ENCODE results near the gene SGPP2. TPM values are rescaled to one million over a fixed set of nuclear protein-coding genes. Genes with fewer than 3 reads are reported as not detected.

SGPP2 gene
- total RNA-seq, 2 experiments from 2014 or later, result 0.08 to 0.11 TPM

DNA sequence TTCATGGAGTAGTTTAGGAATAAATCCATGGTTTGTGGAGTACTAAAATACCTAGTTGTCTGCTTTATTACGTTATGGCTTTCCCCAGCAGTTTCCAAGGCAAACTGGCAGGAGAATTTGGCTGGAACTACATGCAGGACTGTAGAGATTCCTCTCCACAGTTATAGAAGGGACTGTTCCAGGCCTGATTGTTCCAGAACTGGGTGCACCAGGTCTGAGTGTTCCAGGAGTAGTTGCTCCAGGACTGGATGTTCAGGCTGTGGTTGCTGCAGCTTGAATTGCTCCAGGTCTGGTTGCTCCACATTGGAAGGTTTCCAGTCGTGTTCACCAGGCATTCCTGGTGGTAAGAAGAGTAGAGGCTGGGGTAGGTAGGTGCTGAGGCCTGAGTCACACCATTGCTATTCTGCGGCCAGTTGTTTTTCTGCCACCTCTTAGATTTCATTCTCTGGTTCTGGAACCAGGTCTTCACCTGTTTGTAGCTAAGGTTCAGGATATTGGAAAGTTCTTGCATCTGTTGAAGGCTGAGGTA, 28.1 kb downstream of the SGPP2 start:
- no peak for ATAC-seq

DNA sequence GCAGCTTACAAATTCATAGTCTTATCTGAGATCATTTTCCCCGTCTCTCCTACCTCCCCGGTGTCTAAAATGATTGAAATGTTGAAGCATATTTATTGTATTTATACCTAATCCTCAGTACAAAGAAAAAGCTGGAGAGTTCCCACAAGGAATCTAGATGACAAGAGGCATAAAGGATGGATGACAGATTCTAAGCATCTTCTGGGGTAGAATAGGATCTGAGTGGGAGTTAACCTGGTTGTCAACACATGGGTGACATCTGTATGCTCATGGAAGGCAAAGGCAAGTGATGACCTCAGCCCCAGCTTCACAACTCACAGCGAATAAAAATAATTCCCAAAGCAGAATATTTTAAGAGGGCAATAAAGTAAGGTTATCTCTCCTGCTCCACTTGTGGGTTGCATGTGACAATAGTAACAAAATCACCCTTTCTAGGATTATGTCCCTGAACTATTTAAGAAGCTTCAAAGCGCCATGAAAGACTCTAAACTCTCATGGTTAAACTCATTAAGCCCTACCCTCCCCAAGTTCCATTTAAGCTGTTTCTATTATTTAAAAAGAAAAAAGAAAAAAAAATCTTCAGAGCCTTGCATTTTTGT, 32.2 kb downstream of the SGPP2 start:
- H3K27ac Mint-ChIP-seq, result no peak overlapping the region
- no peaks in the 10 kb centered on the region for H3K9me3 Mint-ChIP-seq (ENCODE audit: insufficient read depth)
- H3K4me3 Mint-ChIP-seq, result no peak overlapping the region
- no peaks in the 10 kb centered on the region for H3K36me3 Mint-ChIP-seq (ENCODE audit: low read depth)
- no peak for DNase-seq
- H3K4me1 Mint-ChIP-seq (ENCODE audit: low read depth), result no peaks in the 10 kb centered on the region
- no peaks in the 10 kb centered on the region for H3K27me3 Mint-ChIP-seq (ENCODE audit: low read depth)
- no peak for ATAC-seq
- ChIA-PET POLR2A (no interaction called here), CTCF (no interaction called here)

More for the DNA sequence above, 28.1 kb downstream of the SGPP2 start:
- DNase-seq, result no peak
- POLR2A ChIA-PET, result no interaction called here
- Mint-ChIP-seq H3K27ac (no peak overlapping the region), H3K9me3 (ENCODE audit: insufficient read depth) (no peaks in the 10 kb centered on the region), H3K36me3 (ENCODE audit: low read depth) (no peaks in the 10 kb centered on the region), H3K4me3 (no peak overlapping the region), H3K4me1 (ENCODE audit: low read depth) (no peaks in the 10 kb centered on the region), H3K27me3 (ENCODE audit: low read depth) (peaks cover 5% of the 10 kb centered on the region)
- CTCF ChIA-PET, result no interaction called here

DNA sequence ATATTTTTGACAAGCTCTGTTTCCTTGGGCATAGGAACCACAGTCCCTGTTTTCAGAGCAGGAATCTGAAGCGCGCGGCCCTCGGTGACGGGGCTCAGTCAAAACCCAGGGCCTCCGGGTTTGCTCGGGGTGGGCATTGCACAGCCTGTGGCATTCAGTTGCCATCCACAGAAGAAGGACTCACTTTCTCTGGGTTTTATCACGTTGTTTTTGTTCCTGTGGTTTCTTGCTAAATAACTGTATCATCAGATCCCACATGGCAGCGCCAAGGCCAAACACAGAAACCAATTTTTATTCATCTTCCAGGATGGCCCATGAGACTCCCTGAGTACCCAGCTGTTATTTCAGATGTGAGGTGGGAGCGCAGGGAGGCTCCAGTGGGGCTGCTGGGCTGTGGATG, 35.6 kb downstream of the SGPP2 start:
- ChIA-PET CTCF (no interaction called here), POLR2A (no interaction called here)
- Mint-ChIP-seq H3K4me1 (ENCODE audit: low read depth) (no peaks in the 10 kb centered on the region), H3K36me3 (ENCODE audit: low read depth) (no peaks in the 10 kb centered on the region), H3K27ac (no peak overlapping the region), H3K4me3 (no peak overlapping the region), H3K9me3 (ENCODE audit: insufficient read depth) (no peaks in the 10 kb centered on the region), H3K27me3 (ENCODE audit: low read depth) (no peaks in the 10 kb centered on the region)
- ATAC-seq (no peak), DNase-seq (no peak)

DNA sequence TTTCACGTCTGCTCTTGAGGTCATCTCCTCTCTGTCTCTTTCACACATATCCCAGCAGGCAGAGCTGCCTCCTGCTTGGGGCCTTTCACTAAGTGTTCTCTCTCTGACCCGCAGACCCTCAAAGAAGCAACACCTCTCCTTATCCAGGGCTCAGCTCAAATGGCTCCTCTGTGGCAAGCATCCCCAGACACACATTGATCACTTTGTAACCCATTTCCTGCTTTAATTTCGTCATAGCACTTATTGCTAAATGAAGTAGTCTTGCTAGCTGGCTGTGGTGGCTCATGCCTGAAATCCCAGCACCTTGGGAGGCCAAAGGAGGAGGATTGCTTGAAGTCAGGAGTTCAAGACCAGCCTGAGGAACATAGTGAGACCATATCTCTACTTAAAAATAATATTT, 41.4 kb downstream of the SGPP2 start:
- no peak overlapping the region for H3K4me3 Mint-ChIP-seq
- ChIA-PET POLR2A (no interaction called here), CTCF (no interaction called here)
- no peaks in the 10 kb centered on the region for H3K9me3 Mint-ChIP-seq (ENCODE audit: insufficient read depth)
- no peaks in the 10 kb centered on the region for H3K36me3 Mint-ChIP-seq (ENCODE audit: low read depth)
- DNase-seq, result no peak
- ATAC-seq, result no peak
- H3K27ac Mint-ChIP-seq, result no peak overlapping the region
- no peaks in the 10 kb centered on the region for H3K27me3 Mint-ChIP-seq (ENCODE audit: low read depth)
- no peaks in the 10 kb centered on the region for H3K4me1 Mint-ChIP-seq (ENCODE audit: low read depth)

GRCh38 chr2:222468346-222468745, 44.0 kb downstream of the SGPP2 start:
- H3K4me1 Mint-ChIP-seq (ENCODE audit: low read depth), result no peaks in the 10 kb centered on the region
- ChIA-PET CTCF (no interaction called here), POLR2A (no interaction called here)
- DNase-seq (no peak), ATAC-seq (no peak)
- no peaks in the 10 kb centered on the region for H3K36me3 Mint-ChIP-seq (ENCODE audit: low read depth)
- no peaks in the 10 kb centered on the region for H3K9me3 Mint-ChIP-seq (ENCODE audit: insufficient read depth)
- no peak overlapping the region for H3K27ac Mint-ChIP-seq
- no peak overlapping the region for H3K4me3 Mint-ChIP-seq
- H3K27me3 Mint-ChIP-seq (ENCODE audit: low read depth), result no peaks in the 10 kb centered on the region

DNA sequence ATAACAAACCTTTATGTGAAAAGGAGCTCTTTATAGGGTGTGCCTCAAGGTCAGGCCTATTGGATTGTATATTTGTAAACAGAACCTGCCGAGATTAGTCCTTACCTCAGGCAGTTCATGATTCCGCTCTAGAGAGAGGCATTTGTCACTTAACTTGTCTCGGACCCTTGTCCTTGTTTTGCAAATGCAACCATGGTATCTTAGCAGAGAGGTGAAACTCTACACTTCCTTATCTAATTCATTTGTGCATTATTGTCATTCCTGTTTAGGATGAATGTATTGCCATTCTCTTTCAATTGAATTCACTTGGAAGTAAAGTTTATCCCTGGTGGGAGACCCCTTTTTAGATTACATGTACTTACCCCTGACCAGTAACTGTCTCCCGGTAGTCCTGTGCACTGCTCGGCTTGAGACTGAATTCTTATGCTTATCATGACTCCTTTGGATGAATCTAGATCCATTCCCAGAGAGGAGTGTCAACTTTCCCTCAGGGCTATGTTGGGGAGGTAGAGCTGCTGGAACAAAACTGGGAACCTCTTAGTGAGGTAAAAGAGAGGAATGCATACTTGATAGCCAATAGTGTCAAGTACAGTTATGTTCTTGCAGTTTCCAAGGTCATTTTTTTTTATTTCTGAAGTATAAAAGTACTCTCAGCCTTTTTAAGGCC, 46.6 kb downstream of the SGPP2 start:
- Mint-ChIP-seq H3K36me3 (ENCODE audit: low read depth) (no peaks in the 10 kb centered on the region), H3K27ac (no peak overlapping the region), H3K9me3 (ENCODE audit: insufficient read depth) (no peaks in the 10 kb centered on the region), H3K27me3 (ENCODE audit: low read depth) (no peaks in the 10 kb centered on the region), H3K4me3 (no peak overlapping the region), H3K4me1 (ENCODE audit: low read depth) (no peaks in the 10 kb centered on the region)
- ChIA-PET POLR2A (interaction anchor here (0.6 kb wide), 1 partner anchor 55 kb away, joined by 3 read pairs; no protein-coding TSS in a partner anchor), CTCF (no interaction called here)
- DNase-seq (no peak), ATAC-seq (no peak)

DNA sequence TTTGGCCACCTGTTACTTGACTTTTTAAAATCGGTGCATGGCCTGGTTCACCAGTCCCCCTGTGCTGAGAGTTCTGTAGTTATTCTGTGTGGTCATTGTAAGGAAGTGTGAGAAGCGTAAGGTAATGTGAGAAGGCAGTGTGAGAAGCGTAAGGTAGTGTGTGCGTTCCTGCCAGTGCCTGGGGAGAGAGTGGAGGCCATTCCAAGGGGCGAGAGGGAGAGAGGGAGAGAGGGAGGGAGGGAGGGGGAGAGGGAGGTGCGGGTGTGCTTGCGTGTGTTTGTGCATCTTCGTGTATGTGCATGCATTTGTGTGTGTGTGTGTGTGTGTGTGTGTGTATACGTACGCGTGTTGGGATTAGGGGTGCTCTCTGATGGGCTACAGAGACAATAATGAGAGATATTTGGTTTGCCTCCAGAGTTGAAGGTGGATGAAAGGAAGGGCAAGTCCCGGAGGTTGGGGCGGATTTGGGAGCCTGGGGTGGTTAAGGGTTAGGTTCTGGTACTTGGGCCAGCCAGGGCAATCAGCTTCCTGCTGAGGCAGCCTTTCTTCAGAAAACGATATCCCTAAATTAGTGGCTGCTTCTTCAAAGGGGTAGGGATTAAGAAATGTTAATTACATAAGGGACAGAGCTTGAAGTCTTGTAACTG, 53.7 kb downstream of the SGPP2 start:
- POLR2A ChIA-PET, result no interaction called here
- H3K4me3 Mint-ChIP-seq, result no peak overlapping the region
- no peak for ATAC-seq
- H3K4me1 Mint-ChIP-seq (ENCODE audit: low read depth), result no peaks in the 10 kb centered on the region
- H3K27ac Mint-ChIP-seq, result no peak overlapping the region
- CTCF ChIA-PET, result no interaction called here
- no peaks in the 10 kb centered on the region for H3K36me3 Mint-ChIP-seq (ENCODE audit: low read depth)
- H3K9me3 Mint-ChIP-seq (ENCODE audit: insufficient read depth), result no peaks in the 10 kb centered on the region
- H3K27me3 Mint-ChIP-seq (ENCODE audit: low read depth), result peaks cover 2% of the 10 kb centered on the region
- no peak for DNase-seq

DNA sequence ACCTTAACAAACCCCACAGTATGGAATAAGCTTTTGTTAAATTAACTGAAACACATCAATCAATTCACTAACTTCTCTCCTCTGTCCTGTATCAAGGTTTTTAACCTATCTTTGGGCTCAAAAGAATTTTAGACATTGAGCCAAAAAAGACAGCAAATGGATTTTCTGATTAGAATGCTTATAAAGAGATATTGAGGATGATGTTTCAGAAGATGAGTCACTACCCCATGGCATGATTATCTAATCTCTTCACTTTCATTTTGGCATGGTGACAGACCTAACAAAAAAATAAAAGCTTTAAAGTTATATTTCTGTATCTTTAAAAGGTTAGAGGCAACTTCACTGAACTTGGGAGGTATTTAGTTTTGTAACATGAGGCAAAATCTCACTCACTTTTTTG, 55.5 kb downstream of the SGPP2 start:
- no peak overlapping the region for H3K4me3 Mint-ChIP-seq
- no peaks in the 10 kb centered on the region for H3K4me1 Mint-ChIP-seq (ENCODE audit: low read depth)
- no peak overlapping the region for H3K27ac Mint-ChIP-seq
- no peaks in the 10 kb centered on the region for H3K9me3 Mint-ChIP-seq (ENCODE audit: insufficient read depth)
- H3K36me3 Mint-ChIP-seq (ENCODE audit: low read depth), result no peaks in the 10 kb centered on the region
- ChIA-PET CTCF (no interaction called here), POLR2A (no interaction called here)
- ATAC-seq, result no peak
- H3K27me3 Mint-ChIP-seq (ENCODE audit: low read depth), result peaks cover 4% of the 10 kb centered on the region
- no peak for DNase-seq

GRCh38 chr2:222480497-222480896, 56.2 kb downstream of the SGPP2 start:
- ChIA-PET POLR2A (no interaction called here), CTCF (no interaction called here)
- no peak overlapping the region for H3K27ac Mint-ChIP-seq

GRCh38 chr2:222481941-222482340, 57.6 kb downstream of the SGPP2 start:
- no peak overlapping the region for H3K27ac Mint-ChIP-seq
- DNase-seq (no peak), ATAC-seq (no peak)
- ChIA-PET CTCF (no interaction called here), POLR2A (no interaction called here)
- no peaks in the 10 kb centered on the region for H3K36me3 Mint-ChIP-seq (ENCODE audit: low read depth)
- peaks cover 8% of the 10 kb centered on the region for H3K27me3 Mint-ChIP-seq (ENCODE audit: low read depth)
- no peaks in the 10 kb centered on the region for H3K4me1 Mint-ChIP-seq (ENCODE audit: low read depth)
- no peak overlapping the region for H3K4me3 Mint-ChIP-seq
- no peaks in the 10 kb centered on the region for H3K9me3 Mint-ChIP-seq (ENCODE audit: insufficient read depth)

More at GRCh38 chr2:222480497-222480896, 56.2 kb downstream of the SGPP2 start:
- Mint-ChIP-seq H3K27me3 (ENCODE audit: low read depth) (peaks cover 8% of the 10 kb centered on the region), H3K4me3 (no peak overlapping the region), H3K9me3 (ENCODE audit: insufficient read depth) (no peaks in the 10 kb centered on the region), H3K36me3 (ENCODE audit: low read depth) (no peaks in the 10 kb centered on the region), H3K4me1 (ENCODE audit: low read depth) (no peaks in the 10 kb centered on the region)
- no peak for ATAC-seq
- no peak for DNase-seq

DNA sequence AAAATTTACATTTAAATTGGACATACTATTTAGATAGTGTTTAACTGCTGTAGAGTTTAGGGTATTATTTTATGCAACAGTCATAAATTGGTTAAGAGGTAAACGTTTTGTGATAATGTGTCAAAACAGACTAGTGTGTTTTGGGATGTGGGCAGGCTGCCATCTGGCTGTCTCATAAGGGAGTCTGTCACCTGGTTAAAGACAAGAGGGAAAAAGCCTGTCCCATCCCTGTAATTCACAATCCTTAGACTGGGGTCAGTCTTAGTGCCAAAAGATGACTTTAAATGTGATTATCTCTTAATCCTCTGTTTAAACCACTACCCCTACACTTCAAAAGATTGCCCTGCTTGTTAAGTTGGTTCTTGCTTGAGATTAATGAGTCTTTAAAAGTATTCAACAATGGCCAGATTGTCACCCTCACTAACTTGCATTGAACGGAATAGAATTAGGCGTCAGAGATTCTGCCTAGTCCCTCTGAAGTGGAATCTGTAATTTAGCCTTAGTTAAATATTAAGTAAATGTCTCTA, 59.2 kb downstream of the SGPP2 start:
- Mint-ChIP-seq H3K36me3 (ENCODE audit: low read depth) (no peaks in the 10 kb centered on the region), H3K9me3 (ENCODE audit: insufficient read depth) (no peaks in the 10 kb centered on the region), H3K4me1 (ENCODE audit: low read depth) (no peaks in the 10 kb centered on the region), H3K27me3 (ENCODE audit: low read depth) (peaks cover 8% of the 10 kb centered on the region), H3K27ac (no peak overlapping the region), H3K4me3 (no peak overlapping the region)
- DNase-seq, result no peak
- no peak for ATAC-seq
- ChIA-PET POLR2A (no interaction called here), CTCF (interaction anchor here (1.6 kb wide), 1 partner anchor 166 kb away, joined by 3 read pairs; no protein-coding TSS in a partner anchor)

DNA sequence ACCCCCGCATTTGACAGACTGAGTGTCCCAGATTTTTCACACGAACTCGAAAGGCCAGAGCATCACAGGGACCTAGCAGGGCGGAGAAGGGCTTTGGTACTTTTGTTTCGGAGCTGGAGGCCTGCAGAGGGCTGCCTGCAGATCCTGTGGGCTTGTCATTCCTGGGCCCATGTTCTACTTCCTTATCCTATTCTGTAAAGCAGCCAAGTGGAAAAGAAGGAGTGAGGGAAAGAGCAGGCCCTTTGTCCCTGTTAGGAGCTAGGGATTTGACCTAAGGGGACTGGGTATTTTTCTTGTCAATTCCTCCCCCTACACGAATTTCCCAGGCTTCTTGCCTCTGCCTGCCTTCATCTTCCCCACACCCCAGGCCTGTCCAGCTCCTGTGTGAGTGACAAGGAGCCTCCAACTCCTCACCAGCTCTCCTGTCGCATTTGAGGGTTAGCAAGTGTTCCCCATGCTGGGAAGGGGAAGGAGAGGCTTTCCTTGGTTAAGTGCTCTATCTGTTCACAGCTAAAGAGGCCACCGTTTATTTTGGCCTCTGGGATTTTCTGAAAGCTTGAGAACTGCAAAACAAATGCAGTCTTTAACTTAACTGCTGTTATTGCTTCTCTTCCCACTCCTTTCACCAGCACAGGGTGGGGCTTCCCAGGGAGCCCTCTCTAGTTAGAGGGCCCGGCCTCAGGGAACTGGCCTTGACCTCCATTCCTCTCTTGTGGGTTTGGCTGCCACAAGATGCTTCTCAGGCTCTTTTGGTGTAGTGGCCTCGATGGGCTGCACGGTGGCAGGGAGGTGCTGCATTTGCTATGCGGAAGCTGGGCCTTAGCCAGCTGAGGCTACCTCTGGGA, 61.2 kb downstream of the SGPP2 start:
- H3K4me3 Mint-ChIP-seq, result no peak overlapping the region
- ChIA-PET POLR2A (no interaction called here), CTCF (no interaction called here)
- ATAC-seq (no peak), DNase-seq (no peak)
- H3K27ac Mint-ChIP-seq, result no peak overlapping the region
- no peaks in the 10 kb centered on the region for H3K4me1 Mint-ChIP-seq (ENCODE audit: low read depth)
- H3K9me3 Mint-ChIP-seq (ENCODE audit: insufficient read depth), result no peaks in the 10 kb centered on the region
- no peaks in the 10 kb centered on the region for H3K36me3 Mint-ChIP-seq (ENCODE audit: low read depth)
- H3K27me3 Mint-ChIP-seq (ENCODE audit: low read depth), result peaks cover 8% of the 10 kb centered on the region

All from activated CD8-positive, alpha-beta T cell treated with anti-CD3 and anti-CD28 coated beads, Interleukin-2, amount 10 ng/mL, durations not matched to agents 7 days and 5 days (primary cell).